Dermis blood vessel endothelial cell (primary cell): ENCODE results near the gene GNAI1. TPM values are rescaled to one million over a fixed set of nuclear protein-coding genes. Genes with fewer than 3 reads are reported as not detected.

ENCODE experiments used
- DNase-seq: peaks from one replicate; pipeline ENCODE4 v3.0.0; 2010
- total RNA-seq: library from RNA; depleted of rRNA; stranded (reverse); fragments of >200 nt; gene quantifications from 2 replicates; pipeline ENCODE4 v1.2.3, GENCODE V29; 2014

The GNAI1 gene
- total RNA-seq, 1 donor from 2014 or later: 28.8 TPM

GRCh38 chr7:80165177-80165576, 30.5 kb downstream of the GNAI1 start:
- no peak for DNase-seq

- DNase-seq: no peak
Measured at GRCh38 chr7:80170445-80170844, 35.8 kb downstream of the GNAI1 start.

- DNase-seq: no peak
Measured at GRCh38 chr7:80172387-80172786, 37.8 kb downstream of the GNAI1 start.

- no peak for DNase-seq
Measured at GRCh38 chr7:80175744-80176143, 41.1 kb downstream of the GNAI1 start.

GRCh38 chr7:80181411-80181810, 46.8 kb downstream of the GNAI1 start:
- no peak for DNase-seq

GRCh38 chr7:80182630-80183276, 48.1 kb downstream of the GNAI1 start:
- DNase-seq: no peak

GRCh38 chr7:80183351-80183750, 48.7 kb downstream of the GNAI1 start:
- no peak for DNase-seq

- no peak for DNase-seq
Measured at GRCh38 chr7:80183900-80184685, 49.5 kb downstream of the GNAI1 start.

GRCh38 chr7:80184693-80185092, 50.1 kb downstream of the GNAI1 start:
- DNase-seq: no peak

- no peak for DNase-seq
Measured at GRCh38 chr7:80185571-80185970, 50.9 kb downstream of the GNAI1 start.

GRCh38 chr7:80186721-80187120, 52.1 kb downstream of the GNAI1 start:
- no peak for DNase-seq

- no peak for DNase-seq
Measured at GRCh38 chr7:80187279-80187678, 52.6 kb downstream of the GNAI1 start.

- DNase-seq: no peak
Measured at GRCh38 chr7:80187727-80188126, 53.1 kb downstream of the GNAI1 start.

GRCh38 chr7:80189638-80190037, 55.0 kb downstream of the GNAI1 start:
- DNase-seq: no peak

- no peak for DNase-seq
Measured at GRCh38 chr7:80197627-80198026, 63.0 kb downstream of the GNAI1 start.

- DNase-seq: no peak
Measured at GRCh38 chr7:80199051-80199450, 64.4 kb downstream of the GNAI1 start.

- no peak for DNase-seq
Measured at GRCh38 chr7:80204454-80204853, 69.8 kb downstream of the GNAI1 start.

- DNase-seq: no peak
Measured at GRCh38 chr7:80204919-80205318, 70.3 kb downstream of the GNAI1 start.

GRCh38 chr7:80206763-80207162, 72.1 kb downstream of the GNAI1 start:
- DNase-seq: no peak

- no peak for DNase-seq
Measured at GRCh38 chr7:80207501-80207900, 72.9 kb downstream of the GNAI1 start.

GRCh38 chr7:80208700-80209099, 74.1 kb downstream of the GNAI1 start:
- no peak for DNase-seq

GRCh38 chr7:80210400-80210799, 75.8 kb downstream of the GNAI1 start:
- DNase-seq: no peak

GRCh38 chr7:80213814-80214213, 79.2 kb downstream of the GNAI1 start:
- no peak for DNase-seq

- no peak for DNase-seq
Measured at GRCh38 chr7:80215734-80216133, 81.1 kb downstream of the GNAI1 start.
